NOMO-1 treated with DMSO at 0.1 percent for 48 hours (cell line): ENCODE measurements around the gene F10.
"Not testable (repeated sequence)": the region's sequence is repeated elsewhere in the genome, so short reads cannot be mapped to it uniquely, and the experiment has no call there.

Experiments
- DNase-seq: peaks from one replicate; lab custom pipeline; 2025; ENCODE audit not compliant: unreplicated experiment; lab: John Stamatoyannopoulos, UW

Gene F10

GRCh38 chr13:113098162-113098732 lies 24.4 kb upstream of the F10 start:
- DNase-seq: no peak

DNA sequence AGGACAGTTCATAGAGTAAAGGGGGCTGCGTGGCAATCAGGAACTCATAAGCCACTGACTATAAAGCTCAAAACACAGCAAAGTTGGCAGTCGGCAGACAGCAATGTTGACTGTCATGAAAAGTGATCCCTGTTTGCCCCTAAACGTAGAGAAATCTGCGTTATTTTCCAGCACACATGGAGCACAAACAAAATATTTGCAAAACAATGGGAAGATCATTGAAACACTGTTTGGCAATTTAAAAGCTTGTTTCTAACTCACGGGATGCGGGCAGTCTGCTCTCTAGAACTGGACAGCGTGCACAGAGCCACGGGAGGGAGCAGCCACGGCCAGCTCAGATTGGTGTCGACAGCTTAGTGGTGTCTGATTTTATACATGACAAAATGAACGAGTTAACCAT lies 23.5 kb upstream of the F10 start:
- no peak for DNase-seq

DNA sequence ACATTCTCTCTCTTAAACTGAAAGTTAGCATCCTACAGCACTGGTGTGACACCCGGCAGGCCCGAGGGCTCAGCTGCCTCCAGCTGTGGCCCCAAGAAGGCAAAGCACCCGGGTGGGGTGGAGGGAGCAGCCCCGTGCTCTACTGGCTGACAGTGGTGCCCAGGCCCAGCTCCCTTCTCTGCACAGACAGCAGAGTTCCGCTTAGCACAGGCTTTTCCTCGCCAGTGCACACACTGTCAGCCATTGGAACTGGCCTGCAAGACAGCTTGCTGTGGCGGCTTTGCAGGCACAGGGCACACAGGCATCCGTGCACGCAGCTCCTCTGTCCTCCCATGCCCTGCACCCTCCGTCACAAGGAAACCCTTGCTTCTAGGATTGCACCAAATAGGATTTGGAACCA lies 20.3 kb upstream of the F10 start:
- DNase-seq: not testable (repeated sequence)

- no peak for DNase-seq
These were observed 19.9 kb upstream of the F10 start for GRCh38 chr13:113102727-113103126.

DNA sequence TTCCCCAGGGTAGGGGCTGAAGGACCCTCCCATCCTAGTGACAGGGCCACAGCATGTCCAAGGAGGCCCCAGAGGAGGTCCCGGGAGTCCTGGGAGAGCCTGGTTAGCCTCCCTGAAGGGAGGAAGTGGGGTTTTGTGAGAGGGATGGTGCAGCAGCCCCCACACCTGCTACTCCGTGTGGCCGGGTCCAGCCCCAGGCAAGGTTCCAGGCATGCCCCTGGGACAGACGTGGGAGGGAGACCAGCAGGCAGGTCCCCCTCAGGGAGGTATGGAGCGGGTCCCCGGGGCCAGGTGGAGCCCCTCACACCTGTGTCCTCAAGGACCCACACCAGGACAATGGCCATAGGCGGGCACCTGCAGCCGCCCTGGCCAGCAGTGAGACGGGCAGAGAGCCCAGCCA lies 19.0 kb upstream of the F10 start:
- no peak for DNase-seq

DNA sequence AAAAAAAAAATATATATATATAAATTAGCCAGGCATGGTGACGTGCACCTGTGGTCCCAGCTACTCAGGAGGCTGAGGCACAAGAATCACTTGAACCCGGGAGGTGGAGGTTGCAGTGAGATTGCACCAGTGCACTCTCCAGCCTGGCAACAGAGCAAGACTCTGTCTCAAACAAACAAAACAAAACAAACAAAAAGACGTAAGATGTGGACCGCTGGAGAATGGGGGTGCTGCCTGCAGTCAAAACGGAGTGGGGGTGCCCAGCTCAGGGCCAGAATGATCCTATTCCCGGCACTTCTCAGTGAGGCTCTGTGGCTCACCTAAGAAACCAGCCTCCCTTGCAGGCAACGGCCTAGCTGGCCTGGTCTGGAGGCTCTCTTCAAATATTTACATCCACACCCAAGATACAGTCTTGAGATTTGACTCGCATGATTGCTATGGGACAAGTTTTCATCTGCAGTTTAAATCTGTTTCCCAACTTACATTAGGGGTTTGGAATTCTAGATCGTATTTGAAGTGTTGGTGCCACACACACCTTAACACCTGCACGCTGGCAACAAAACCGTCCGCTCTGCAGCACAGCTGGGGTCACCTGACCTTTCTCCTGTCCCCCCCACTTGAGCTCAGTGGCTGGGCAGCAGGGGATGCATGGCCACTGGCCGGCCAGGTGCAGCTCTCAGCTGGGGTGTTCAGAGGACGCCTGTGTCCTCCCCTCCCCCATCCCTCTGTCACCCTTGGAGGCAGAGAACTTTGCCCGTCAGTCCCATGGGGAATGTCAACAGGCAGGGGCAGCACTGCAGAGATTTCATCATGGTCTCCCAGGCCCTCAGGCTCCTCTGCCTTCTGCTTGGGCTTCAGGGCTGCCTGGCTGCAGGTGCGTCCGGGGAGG lies 17.3 kb upstream of the F10 start, which contains the start of gene F7:
F7 (plus strand) TSS at position 760 of the 889 bp plus-strand sequence; CDS start at position 811, 51 bp downstream.
- no peak for DNase-seq

DNA sequence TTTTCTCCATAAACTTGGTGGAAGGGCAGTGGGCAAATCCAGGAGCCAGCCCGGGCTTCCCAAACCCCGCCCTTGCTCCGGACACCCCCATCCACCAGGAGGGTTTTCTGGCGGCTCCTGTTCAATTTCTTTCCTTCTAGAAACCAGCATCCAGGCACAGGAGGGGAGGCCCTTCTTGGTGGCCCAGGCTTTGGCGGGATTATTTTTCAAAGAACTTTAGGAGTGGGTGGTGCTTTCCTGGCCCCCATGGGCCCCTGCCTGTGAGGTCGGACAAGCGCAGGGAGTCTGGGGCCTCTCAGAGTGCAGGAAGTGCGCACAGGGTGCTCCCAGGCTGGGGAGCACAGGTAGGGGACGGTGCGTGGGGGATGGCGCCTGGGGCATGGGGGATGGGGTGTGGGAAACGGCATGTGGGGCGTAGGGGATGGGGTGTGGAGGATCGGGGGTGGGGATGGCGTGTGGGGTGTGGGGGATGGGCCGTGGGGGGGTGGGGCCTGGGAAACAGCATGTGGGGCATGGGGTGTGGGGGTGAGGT lies 16.6 kb upstream of the F10 start:
- DNase-seq: no peak

GRCh38 chr13:113106711-113107351 lies 15.8 kb upstream of the F10 start:
- no peak for DNase-seq

GRCh38 chr13:113108521-113108920 lies 14.1 kb upstream of the F10 start:
- DNase-seq: not testable (repeated sequence)

- no peak for DNase-seq
These were observed 13.2 kb upstream of the F10 start for GRCh38 chr13:113109151-113110047.

DNA sequence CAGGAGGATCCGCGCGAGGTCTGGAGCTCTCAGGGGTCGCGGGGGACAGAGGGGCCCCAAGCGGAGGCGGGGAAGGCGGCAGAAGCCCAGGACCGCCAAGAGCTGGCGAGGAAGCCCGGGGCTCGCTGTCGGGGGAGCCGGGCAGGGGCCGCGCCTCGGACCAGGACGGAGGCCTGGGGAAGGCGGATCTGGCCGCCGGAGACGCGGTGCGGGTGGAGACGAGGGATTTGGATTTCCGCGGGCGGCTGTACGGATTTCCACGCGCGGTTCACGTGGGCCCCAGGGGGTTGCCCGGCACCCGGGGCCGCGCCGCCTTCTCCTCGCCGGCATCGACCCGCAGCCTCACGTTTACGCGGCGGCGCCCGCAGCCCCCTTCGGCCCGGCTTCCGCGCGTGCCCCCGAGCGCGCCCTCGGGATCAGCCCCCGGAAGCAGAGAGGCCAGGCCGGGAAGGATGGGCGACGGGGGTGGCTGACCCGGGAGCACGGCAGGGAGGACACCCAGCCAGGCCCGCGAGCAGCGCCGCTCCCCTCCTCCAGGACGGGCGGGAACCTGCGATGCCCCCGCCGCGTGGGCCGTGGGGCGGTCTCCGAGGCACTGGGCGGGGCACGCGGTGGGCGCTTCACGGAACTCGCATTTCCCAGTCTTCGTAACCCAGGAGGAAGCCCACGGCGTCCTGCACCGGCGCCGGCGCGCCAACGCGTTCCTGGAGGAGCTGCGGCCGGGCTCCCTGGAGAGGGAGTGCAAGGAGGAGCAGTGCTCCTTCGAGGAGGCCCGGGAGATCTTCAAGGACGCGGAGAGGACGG lies 12.3 kb upstream of the F10 start:
- DNase-seq: no peak

GRCh38 chr13:113110852-113111315 lies 11.7 kb upstream of the F10 start:
- DNase-seq: no peak

- DNase-seq: not testable (repeated sequence)
These were observed 10.8 kb upstream of the F10 start for GRCh38 chr13:113111821-113112220.

- not testable (repeated sequence) for DNase-seq
These were observed 10.1 kb upstream of the F10 start for GRCh38 chr13:113112475-113112874.

- DNase-seq: no peak
These were observed 9.4 kb upstream of the F10 start for GRCh38 chr13:113112893-113113845.

DNA sequence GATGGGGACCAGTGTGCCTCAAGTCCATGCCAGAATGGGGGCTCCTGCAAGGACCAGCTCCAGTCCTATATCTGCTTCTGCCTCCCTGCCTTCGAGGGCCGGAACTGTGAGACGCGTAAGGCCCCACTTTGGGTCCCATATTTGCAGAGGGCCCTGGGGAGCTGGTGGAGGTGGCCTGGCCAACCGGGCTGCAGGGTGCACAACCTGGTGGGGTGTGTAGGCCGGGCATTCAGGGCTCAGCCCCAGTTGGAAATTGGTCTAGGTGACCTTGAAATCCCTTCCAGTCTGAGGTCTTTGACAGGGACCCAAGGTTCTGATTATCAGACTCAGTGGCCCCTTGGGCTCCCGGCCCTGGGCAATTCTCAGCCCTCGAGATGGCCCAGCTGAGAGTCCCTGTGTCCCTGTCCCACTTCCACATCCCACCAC lies 8.7 kb upstream of the F10 start:
- DNase-seq: no peak

GRCh38 chr13:113114511-113115362 lies 7.9 kb upstream of the F10 start:
- no peak for DNase-seq
